ENCODE measurements around the gene GALM. TPM values are rescaled to one million over a fixed set of nuclear protein-coding genes. Genes with fewer than 3 reads are reported as not detected.

Gene GALM
- total and polyA plus RNA-seq, 10 of the 15 experiments (the other 5 are each of a cell fraction or from before 2014, with no cell fraction given): 1.1 to 4.0 (median 1.7) TPM

DNA sequence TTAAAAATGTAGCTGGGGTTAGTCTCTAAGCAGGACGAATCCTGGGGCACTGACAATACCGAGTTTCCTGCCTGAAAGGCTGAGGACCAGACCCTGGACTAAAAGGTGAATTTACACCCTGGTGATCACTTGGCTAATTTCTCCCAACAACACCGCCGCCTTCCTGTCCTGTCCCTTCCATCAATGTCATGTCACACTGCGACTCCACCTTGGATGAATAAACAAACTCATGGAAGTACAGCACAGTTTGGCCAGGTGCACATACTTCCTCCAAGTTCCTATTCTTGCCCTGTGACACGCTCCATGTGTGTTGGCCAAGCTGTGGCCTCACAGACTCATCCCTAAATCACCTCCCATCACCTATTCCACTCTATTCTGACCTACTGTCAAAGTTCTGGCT is 15.9 kb upstream of the GALM start:
- Histone ChIP-seq H4K20me1 (ENCODE audit: control insufficient read depth, insufficient read depth) (no peaks in the 10 kb centered on the region), H3K27me3 (replicated peaks in 1 of 2; ENCODE audit: control insufficient read depth in 2 of 2, insufficient read depth in 2 of 2, low read length in 1 of 2) (no peaks in the 10 kb centered on the region), H2AFZ (ENCODE audit: control insufficient read depth, low read depth, low read length) (no peak overlapping the region), H3K79me2 (ENCODE audit: control insufficient read depth, insufficient read depth, low read length) (no peaks in the 10 kb centered on the region), H3K36me3 (ENCODE audit: control insufficient read depth in 2 of 2, insufficient read depth in 2 of 2, low read length in 1 of 2) (no peaks in the 10 kb centered on the region), H3K27ac (ENCODE audit: control insufficient read depth, insufficient read depth) (no peak overlapping the region), H3K4me2 (ENCODE audit: control insufficient read depth, insufficient read depth) (no peak overlapping the region), H3K9ac (ENCODE audit: control insufficient read depth, insufficient read depth, low read length) (no peak overlapping the region), H3K4me3 (no peak overlapping the region), H3K9me3 (replicated peaks; ENCODE audit: control insufficient read depth, insufficient read depth, low read length) (no peaks in the 10 kb centered on the region), H3K4me1 (ENCODE audit: control insufficient read depth, insufficient read depth, low read length) (peaks cover 21% of the 10 kb centered on the region)
- no peak for TF ChIP-seq IKZF2 (IDR thresholded peaks at IDR 0.05)
- TF ChIP-seq SIN3A (IDR thresholded peaks at IDR 0.05; ENCODE audit: low read depth, low read length): no peak
- TF ChIP-seq STAT3 (IDR thresholded peaks at IDR 0.05; ENCODE audit: low read depth, low read length): no peak
- TF ChIP-seq NFYB (IDR thresholded peaks at IDR 0.05; ENCODE audit: insufficient read depth, low read depth, low read length): no peak
- no peak for TF ChIP-seq ZBED1 (IDR thresholded peaks at IDR 0.05; ENCODE audit: borderline replicate concordance)
- TF ChIP-seq NR2C1 (IDR thresholded peaks at IDR 0.05): no peak
- no peak for TF ChIP-seq E2F8 (IDR thresholded peaks at IDR 0.05; ENCODE audit: low read depth, partially characterized antibody)
- no peak for TF ChIP-seq CREB1 (IDR thresholded peaks at IDR 0.05; ENCODE audit: low read depth)
- no peak for TF ChIP-seq SUPT20H (IDR thresholded peaks at IDR 0.05; ENCODE audit: borderline replicate concordance, control insufficient read depth, low read depth, low read length)
- no peak for TF ChIP-seq RCOR1 (conservative IDR thresholded peaks at IDR 0.05; ENCODE audit: low read depth, low read length)
- TF ChIP-seq IRF5 (IDR thresholded peaks at IDR 0.05; ENCODE audit: borderline replicate concordance): no peak
- no peak for TF ChIP-seq KDM1A (IDR thresholded peaks at IDR 0.05; ENCODE audit: borderline replicate concordance)
- no peak for TF ChIP-seq NFXL1 (IDR thresholded peaks at IDR 0.05; ENCODE audit: borderline replicate concordance)
- TF ChIP-seq, protein P1, sequence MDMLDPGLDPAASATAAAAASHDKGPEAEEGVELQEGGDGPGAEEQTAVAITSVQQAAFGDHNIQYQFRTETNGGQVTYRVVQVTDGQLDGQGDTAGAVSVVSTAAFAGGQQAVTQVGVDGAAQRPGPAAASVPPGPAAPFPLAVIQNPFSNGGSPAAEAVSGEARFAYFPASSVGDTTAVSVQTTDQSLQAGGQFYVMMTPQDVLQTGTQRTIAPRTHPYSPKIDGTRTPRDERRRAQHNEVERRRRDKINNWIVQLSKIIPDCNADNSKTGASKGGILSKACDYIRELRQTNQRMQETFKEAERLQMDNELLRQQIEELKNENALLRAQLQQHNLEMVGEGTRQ (IDR thresholded peaks at IDR 0.05; ENCODE audit: borderline replicate concordance, low read depth, low read length): no peak
- no peak for TF ChIP-seq MTA3 (IDR thresholded peaks at IDR 0.05; ENCODE audit: borderline replicate concordance, low read length)
- no peak for TF ChIP-seq BCLAF1 (IDR thresholded peaks at IDR 0.05)
- 60% methylated on average over 6 of the region's 6 CpGs for WGBS (ENCODE audit: insufficient coverage, insufficient replicate concordance, low lambda C conversion rate, missing lambda C conversion rate)
- DNase-seq (ENCODE audit: low read depth, low spot score): no peak
- no peak for FAIRE-seq
- intact Hi-C loops (cut with micrococcal nuclease; ENCODE audit: unreplicated experiment) (loop anchor here (5.0 kb wide), 1 partner anchor 43 kb away; no protein-coding TSS in a partner anchor), in situ Hi-C loops (cut with MboI) (no loop called here)
- POLR2A ChIA-PET: no interaction called here
- RAD21 ChIA-PET (ENCODE audit: unreplicated experiment): no interaction called here
- CTCF ChIA-PET: no interaction called here
- SMC1A ChIA-PET (ENCODE audit: uncharacterized antibody, unreplicated experiment): interaction anchor here (1.0 to 1.6 kb wide), 3 partner anchors 14 to 47 kb away, joined by 3 to 4 read pairs (median 3); no protein-coding TSS in a partner anchor
- no peak for ATAC-seq
- no TSS peak for BruUV-seq (replicated peaks)
